Central memory CD8-positive, alpha-beta T cell (primary cell): ENCODE measurements around the gene PPA1.
A peak's percentile ranks its signal among the peaks of the same experiment; 100 is the strongest.
"Not testable (repeated sequence)": the region's sequence is repeated elsewhere in the genome, so short reads cannot be mapped to it uniquely, and the experiment has no call there.

Source experiments
- ATAC-seq: fragments of 150-1000 bp; cut with Tn5 transposase; replicated peaks from 2 replicates; pipeline ENCODE4 v1.10.0; 2022; ENCODE audit warnings: mild to moderate bottlenecking, moderate FRiP score, moderate number of reproducible peaks; ENCODE audit not compliant: poor library complexity, severe bottlenecking; ENCODE audit errors: extremely low read depth
- DNase-seq, 2 donors: peaks; one replicate each; pipeline ENCODE4 v3.0.0; 2021; ENCODE audit warnings: low spot score in 2 of 2
- H3K27ac Mint-ChIP-seq: one replicate; pipeline ENCODE4 v1.8.0; 2022; ENCODE audit warnings: low read depth, mild to moderate bottlenecking, moderate library complexity, mixed read lengths
- H3K27me3 Mint-ChIP-seq: one replicate; pipeline ENCODE4 v1.8.0; 2022; ENCODE audit warnings: mixed read lengths
- H3K36me3 Mint-ChIP-seq: one replicate; pipeline ENCODE4 v1.8.0; 2022; ENCODE audit warnings: mild to moderate bottlenecking, moderate library complexity, mixed read lengths; ENCODE audit not compliant: insufficient read depth
- H3K4me1 Mint-ChIP-seq: one replicate; pipeline ENCODE4 v1.8.0; 2022; ENCODE audit warnings: mixed read lengths
- H3K4me3 Mint-ChIP-seq: one replicate; pipeline ENCODE4 v1.8.0; 2022; ENCODE audit warnings: mild to moderate bottlenecking, moderate library complexity, mixed read lengths
- H3K9me3 Mint-ChIP-seq: one replicate; pipeline ENCODE4 v1.8.0; 2022; ENCODE audit warnings: mixed read lengths

PPA1 gene

DNA sequence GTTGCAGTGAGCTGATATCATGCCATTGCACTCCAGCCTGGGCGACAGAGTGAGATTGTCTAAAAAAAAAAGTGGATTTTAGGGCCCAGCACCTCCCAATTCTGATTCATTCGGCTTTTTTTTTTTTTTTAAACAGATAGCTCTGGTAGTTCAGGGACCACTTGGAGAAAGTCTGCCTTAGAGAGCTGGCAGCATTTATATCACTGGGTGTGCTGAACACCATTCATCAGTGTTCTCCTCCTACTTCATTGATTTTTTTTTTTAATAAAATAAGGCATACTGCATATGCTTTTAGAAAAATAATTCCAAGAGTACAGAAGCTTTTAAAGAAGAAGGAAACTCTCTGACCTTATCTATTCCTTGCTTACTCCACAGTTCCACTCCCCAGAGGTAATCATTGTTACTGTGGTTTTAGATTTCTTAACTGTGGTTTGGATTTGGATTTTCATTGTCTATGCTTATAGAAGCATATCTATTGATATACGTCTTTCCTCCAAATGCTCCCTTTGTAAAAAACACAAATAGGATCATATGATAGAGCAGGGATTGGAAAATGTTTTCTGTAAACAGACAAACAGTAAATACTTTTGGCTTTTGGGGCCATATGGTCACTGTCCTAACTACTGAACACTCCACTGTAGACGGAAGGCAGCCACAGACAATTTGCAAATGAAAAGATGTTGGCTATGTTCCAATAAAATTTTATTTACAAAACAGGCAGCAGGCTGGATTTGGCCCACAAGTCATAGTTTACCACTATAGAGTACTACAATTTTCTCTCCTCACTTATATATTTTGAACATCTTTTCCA lies 41.9 kb downstream of the PPA1 start:
- H3K4me1 Mint-ChIP-seq = no peaks in the 10 kb centered on the region
- DNase-seq (no peak), ATAC-seq (no peak)
- H3K4me3 Mint-ChIP-seq = no peak overlapping the region
- no peak overlapping the region for H3K27ac Mint-ChIP-seq
- no peaks in the 10 kb centered on the region for H3K36me3 Mint-ChIP-seq
- no peaks in the 10 kb centered on the region for H3K27me3 Mint-ChIP-seq
- H3K9me3 Mint-ChIP-seq = no peaks in the 10 kb centered on the region

DNA sequence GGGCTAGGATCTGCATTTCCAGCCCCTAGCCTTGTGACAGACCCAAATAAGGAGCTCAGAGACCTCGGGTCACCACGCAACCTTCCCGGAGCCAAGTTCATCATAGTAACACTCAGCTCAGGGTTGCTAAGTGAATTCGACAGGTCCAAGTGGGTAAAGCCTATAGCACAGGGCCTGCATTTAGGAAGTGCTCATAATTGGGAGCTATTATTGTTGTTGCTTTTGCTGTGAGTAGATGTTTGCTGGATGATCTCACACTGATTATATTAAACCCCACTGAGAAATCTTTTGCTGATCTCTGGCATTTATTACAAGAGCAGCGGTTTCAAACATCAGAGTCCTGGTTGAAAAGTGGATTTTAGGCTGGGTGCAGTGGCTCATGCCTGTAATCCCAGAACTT lies 42.6 kb downstream of the PPA1 start:
- Mint-ChIP-seq H3K27ac (no peak overlapping the region), H3K9me3 (no peaks in the 10 kb centered on the region), H3K4me1 (no peaks in the 10 kb centered on the region), H3K36me3 (no peaks in the 10 kb centered on the region), H3K4me3 (no peak overlapping the region), H3K27me3 (no peaks in the 10 kb centered on the region)
- DNase-seq (no peak), ATAC-seq (no peak)

DNA sequence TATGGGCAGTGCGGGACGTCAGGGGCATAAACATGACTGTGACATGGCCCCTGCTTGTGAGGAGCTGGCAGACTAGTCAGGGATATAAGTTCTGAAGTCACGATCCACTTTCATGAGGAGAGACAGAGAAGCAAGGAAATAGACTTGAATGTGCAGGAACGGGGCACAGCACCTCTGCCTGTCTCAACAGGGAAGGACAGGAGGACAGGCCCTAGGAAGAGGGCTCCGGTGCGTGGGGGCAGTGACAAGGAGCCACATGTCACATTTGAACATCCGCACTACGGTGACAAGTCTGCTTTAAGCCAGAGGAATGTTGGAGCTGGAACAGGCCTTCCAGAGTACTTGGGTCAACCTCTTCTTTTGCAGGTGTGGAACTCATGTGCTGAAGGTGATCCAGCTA lies 43.1 kb downstream of the PPA1 start:
- no peak overlapping the region for H3K27ac Mint-ChIP-seq
- no peaks in the 10 kb centered on the region for H3K4me1 Mint-ChIP-seq
- no peaks in the 10 kb centered on the region for H3K36me3 Mint-ChIP-seq
- no peak for DNase-seq
- H3K27me3 Mint-ChIP-seq = no peaks in the 10 kb centered on the region
- H3K9me3 Mint-ChIP-seq = no peaks in the 10 kb centered on the region
- ATAC-seq = no peak
- no peak overlapping the region for H3K4me3 Mint-ChIP-seq

DNA sequence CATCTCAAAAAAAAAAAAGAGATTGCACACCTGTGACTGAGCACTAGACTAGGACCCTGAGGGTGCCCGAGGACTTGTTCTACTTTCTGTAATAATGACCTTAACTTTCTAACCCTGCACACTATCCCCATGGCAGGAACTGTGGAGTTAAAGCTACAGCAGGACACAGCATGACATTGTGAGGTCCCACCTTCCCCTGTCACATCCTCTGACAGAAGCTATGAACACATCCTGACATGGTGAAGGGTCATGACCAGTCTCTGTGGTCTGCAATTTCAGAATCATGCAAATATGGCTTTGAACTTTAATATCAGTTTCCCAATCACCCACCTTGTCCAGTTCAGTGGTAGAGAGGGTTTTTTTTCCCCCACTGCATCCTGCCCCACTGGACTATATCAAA lies 44.5 kb downstream of the PPA1 start:
- H3K27me3 Mint-ChIP-seq = no peaks in the 10 kb centered on the region
- H3K27ac Mint-ChIP-seq = no peak overlapping the region
- H3K4me1 Mint-ChIP-seq = no peaks in the 10 kb centered on the region
- H3K4me3 Mint-ChIP-seq = no peak overlapping the region
- H3K36me3 Mint-ChIP-seq = no peaks in the 10 kb centered on the region
- no peak for ATAC-seq
- no peaks in the 10 kb centered on the region for H3K9me3 Mint-ChIP-seq
- no peak for DNase-seq

DNA sequence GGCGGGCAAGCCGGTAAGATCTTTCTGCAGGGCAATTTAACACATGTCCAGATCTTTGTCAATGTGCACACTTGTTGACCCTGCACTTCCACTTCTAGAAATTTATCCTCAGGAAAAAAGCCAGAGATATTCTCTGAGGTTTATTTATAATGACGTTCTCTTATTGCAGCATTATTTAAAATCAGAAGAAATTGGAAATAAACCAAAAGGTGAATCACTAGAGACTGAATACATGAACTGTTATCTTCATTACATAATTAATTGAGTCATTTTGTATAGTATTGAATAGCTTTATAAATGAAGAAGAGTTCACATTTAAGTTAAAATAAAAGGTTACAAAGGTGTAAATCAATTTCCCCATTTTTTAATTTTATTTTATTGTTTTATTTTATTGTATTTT lies 46.7 kb downstream of the PPA1 start:
- ATAC-seq (no peak), DNase-seq (no peak)
- Mint-ChIP-seq H3K4me1 (no peaks in the 10 kb centered on the region), H3K27ac (no peak overlapping the region), H3K9me3 (no peaks in the 10 kb centered on the region), H3K36me3 (no peaks in the 10 kb centered on the region), H3K27me3 (peaks cover 8% of the 10 kb centered on the region), H3K4me3 (no peak overlapping the region)

DNA sequence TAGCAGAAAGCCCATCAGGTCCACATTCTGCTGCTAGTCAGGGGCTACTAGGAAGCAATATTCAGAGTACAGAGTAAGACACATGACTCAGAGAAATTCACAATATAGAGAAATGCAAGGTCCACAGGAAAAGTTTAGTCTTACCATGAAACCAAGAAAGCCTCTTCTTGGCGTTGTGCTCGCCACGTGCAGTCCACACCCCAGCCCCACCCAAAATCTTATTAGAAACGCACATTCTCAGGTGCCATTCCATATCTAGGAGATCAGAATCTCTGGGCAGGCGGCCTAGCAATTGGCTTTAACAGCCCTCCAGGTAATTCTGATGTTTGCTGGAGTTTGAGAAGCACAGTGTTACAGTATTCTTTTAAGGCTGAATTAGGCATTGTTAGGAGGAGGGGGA lies 47.1 kb downstream of the PPA1 start:
- Mint-ChIP-seq H3K4me1 (no peaks in the 10 kb centered on the region), H3K4me3 (no peak overlapping the region), H3K27ac (no peak overlapping the region), H3K27me3 (peaks cover 8% of the 10 kb centered on the region), H3K9me3 (no peaks in the 10 kb centered on the region), H3K36me3 (no peaks in the 10 kb centered on the region)
- no peak for DNase-seq
- ATAC-seq = no peak

DNA sequence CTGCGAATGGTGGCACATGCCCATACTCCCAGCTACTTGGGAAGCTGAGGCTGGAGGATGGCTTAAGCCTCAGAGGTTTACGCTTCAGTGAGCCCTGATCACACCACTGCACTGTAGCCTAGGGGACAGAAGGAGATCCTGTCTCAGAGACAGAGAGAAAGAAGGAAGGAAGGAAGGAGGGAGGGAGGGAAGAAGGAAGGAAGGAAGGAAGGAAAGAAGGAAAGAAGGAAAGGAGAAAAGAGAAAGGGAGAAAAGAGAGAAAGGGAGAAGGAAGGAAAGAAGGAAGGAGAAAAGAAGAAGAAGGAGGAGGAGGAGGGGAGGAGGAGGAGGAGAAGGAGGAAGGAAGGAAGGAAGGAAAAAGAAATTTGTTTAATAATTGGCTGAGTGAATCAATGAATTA lies 49.9 kb downstream of the PPA1 start:
- DNase-seq (no peak), ATAC-seq (no peak)
- no peak overlapping the region for H3K4me3 Mint-ChIP-seq
- H3K4me1 Mint-ChIP-seq = no peaks in the 10 kb centered on the region
- H3K27me3 Mint-ChIP-seq = peaks cover 8% of the 10 kb centered on the region
- no peak overlapping the region for H3K27ac Mint-ChIP-seq
- H3K9me3 Mint-ChIP-seq = no peaks in the 10 kb centered on the region
- no peaks in the 10 kb centered on the region for H3K36me3 Mint-ChIP-seq

DNA sequence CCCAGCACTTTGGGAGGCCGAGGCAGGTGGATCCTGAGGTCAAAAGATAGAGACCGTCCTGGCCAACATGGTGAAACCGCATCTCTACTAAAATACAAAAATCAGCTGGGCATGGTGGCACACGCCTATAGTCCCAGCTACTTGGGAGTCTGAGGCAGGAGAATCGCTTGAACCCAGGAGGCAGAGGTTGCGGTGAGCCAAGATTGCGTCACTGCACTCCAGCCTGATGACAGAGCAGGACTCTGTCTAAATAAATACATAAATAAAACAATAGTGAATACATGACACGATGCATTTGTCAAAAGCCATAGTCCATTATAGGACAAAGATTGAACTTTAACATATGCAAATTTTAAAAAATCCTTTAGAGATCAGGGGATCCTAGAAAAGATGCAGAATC lies 54.0 kb downstream of the PPA1 start:
- not testable (repeated sequence) for ATAC-seq, H3K27ac Mint-ChIP-seq, DNase-seq, H3K4me3 Mint-ChIP-seq, H3K36me3 Mint-ChIP-seq, H3K27me3 Mint-ChIP-seq, H3K9me3 Mint-ChIP-seq
- H3K4me1 Mint-ChIP-seq = peaks cover 13% of the 10 kb centered on the region

DNA sequence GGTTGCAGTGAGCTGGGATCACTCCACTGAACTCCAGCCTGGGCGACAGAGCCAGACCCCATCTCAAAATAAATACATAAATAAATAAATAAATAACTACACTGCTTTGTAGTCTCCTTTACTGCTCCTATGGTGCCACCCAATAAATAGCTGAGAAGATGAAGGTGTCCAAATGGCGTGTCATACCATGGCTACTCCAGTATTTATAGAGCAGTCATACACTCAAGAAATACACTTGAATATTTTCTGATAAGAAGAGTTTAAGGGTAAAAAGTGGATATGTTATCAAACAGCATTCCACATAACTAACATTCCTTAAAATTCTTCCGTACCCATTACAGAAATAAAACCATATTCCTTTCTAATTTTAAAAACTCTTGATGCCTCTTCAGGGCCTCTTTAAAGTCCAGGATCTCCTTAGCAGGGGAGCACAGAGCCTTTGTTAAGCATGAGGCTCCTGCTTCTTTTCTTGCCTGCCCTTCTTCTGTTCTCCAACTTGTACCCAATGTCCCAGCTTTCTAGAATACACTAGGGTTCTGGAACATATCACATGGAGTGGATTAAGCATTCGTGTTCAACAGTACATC lies 55.0 kb downstream of the PPA1 start:
- peaks cover 7% of the 10 kb centered on the region for H3K27me3 Mint-ChIP-seq

DNA sequence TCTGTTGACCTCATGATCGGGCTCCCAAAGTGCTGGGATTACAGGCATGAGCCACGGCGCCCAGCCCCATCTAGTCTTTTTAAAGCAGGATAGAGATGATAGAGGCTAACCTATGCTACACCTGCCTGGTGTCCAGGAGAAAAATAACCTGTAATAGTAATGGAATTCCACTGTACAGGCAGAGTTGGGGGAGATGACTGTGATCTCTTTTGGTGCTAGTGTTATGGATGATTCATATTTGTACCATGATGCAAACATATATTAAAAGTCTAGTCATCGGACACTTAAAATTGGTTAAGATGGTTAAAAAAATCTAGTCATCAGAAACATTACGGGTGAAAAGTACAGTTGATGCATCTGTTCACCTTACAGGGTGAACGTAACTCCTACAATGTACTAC lies 56.8 kb downstream of the PPA1 start:
- no peaks in the 10 kb centered on the region for H3K27me3 Mint-ChIP-seq
- H3K4me3 Mint-ChIP-seq = no peak overlapping the region
- ATAC-seq = no peak
- DNase-seq = no peak
- H3K9me3 Mint-ChIP-seq = no peaks in the 10 kb centered on the region
- H3K4me1 Mint-ChIP-seq = peaks cover 19% of the 10 kb centered on the region
- no peaks in the 10 kb centered on the region for H3K36me3 Mint-ChIP-seq
- no peak overlapping the region for H3K27ac Mint-ChIP-seq

More for the DNA sequence above, 55.0 kb downstream of the PPA1 start:
- DNase-seq (no peak), ATAC-seq (no peak)
- H3K36me3 Mint-ChIP-seq = no peaks in the 10 kb centered on the region
- no peak overlapping the region for H3K4me3 Mint-ChIP-seq
- H3K27ac Mint-ChIP-seq = no peak overlapping the region
- peaks cover 19% of the 10 kb centered on the region for H3K4me1 Mint-ChIP-seq
- H3K9me3 Mint-ChIP-seq = no peaks in the 10 kb centered on the region

DNA sequence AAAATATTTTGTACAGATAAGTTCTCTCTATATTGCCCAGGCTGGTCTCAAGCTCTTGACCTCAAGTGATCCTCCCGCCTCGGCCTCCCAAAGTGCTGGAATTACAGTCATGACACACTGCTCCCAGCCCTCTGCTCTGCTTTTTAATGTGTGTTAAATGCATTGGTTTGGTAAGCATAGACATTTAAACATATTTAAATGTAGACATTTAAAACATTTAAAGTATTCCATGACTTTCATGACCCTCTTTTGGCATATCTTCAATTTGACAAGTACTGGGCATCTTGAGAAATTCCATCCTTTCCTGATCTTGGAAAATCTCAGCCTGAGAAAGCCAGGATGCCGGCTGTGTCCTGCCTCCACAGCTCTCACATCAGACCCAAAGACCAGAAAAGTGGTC lies 57.7 kb downstream of the PPA1 start:
- H3K4me3 Mint-ChIP-seq = no peak overlapping the region
- peaks cover 19% of the 10 kb centered on the region for H3K4me1 Mint-ChIP-seq
- H3K27me3 Mint-ChIP-seq = no peaks in the 10 kb centered on the region
- DNase-seq (no peak), ATAC-seq (no peak)
- H3K9me3 Mint-ChIP-seq = no peaks in the 10 kb centered on the region
- H3K27ac Mint-ChIP-seq = no peak overlapping the region
- peaks cover 2% of the 10 kb centered on the region for H3K36me3 Mint-ChIP-seq

DNA sequence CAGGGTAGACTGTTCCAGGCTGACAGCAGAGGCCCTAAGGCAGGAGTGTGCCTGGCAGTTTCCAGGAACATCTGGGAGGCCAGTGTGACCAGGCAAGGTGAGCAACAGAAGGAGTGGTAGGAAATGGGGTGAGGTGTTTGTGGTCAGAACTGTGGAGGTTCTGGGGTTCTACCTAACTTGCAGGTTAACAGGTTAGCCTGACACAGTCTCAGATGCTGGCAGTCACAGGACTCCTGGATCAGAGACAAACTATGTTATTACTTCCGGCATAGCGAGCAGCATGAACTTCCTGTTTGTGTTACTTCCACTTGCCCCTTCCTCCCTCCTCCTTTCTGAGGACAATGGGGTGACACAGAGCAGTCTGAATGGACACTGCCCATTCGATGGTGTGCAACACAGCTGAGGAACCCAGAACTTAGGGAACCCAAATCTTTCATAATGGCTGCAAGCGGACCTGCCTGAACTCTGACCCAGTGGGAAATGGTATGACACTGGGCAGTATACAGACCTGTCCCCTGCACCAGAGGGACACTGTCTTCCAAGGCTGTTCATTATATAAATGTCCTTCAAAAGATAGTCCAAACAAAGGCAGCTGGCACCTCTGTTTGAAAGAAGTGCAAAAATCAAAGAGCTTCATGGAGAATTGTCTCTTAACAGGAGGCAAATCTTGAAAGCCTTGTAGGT lies 59.0 kb downstream of the PPA1 start:
- peaks cover 24% of the 10 kb centered on the region for H3K4me1 Mint-ChIP-seq
- H3K27me3 Mint-ChIP-seq = no peaks in the 10 kb centered on the region
- ATAC-seq (peak; percentile 25), DNase-seq (peak in 1 of 2 donors; percentile 20)
- H3K27ac Mint-ChIP-seq = peak overlapping the region; percentile 84
- no peaks in the 10 kb centered on the region for H3K9me3 Mint-ChIP-seq
- peaks cover 12% of the 10 kb centered on the region for H3K36me3 Mint-ChIP-seq
- H3K4me3 Mint-ChIP-seq = peak overlapping the region; percentile 33
